D721Med (cell line): Measurements from ENCODE around the gene COG3.

Experiments
- DNase-seq: peaks from one replicate; pipeline ENCODE4 v3.0.0; 2011; ENCODE audit warnings: low spot score; ENCODE audit not compliant: insufficient read length
- FAIRE-seq: peaks from 2 replicates; lab custom pipeline; 2011; peaks lifted over from hg19 to GRCh38; lab: Jason Lieb, UNC
- CTCF ChIP-seq: IDR thresholded peaks from 2 replicates; pipeline ENCODE4 v1.5.1; 2012; ENCODE audit warnings: mild to moderate bottlenecking, control low read depth; ENCODE audit not compliant: insufficient read depth; ENCODE audit errors: missing control alignments

The COG3 gene

GRCh38 chr13:45439781-45440462 lies 24.8 kb upstream of the COG3 start:
- no peak for TF ChIP-seq CTCF
- no peak for DNase-seq
- FAIRE-seq, result no peak

GRCh38 chr13:45441633-45442032 lies 23.1 kb upstream of the COG3 start:
- FAIRE-seq (no peak), DNase-seq (no peak)
- TF ChIP-seq CTCF, result no peak

GRCh38 chr13:45445053-45445452 lies 19.7 kb upstream of the COG3 start:
- FAIRE-seq (no peak), DNase-seq (no peak)
- no peak for TF ChIP-seq CTCF

- DNase-seq, result no peak
- no peak for FAIRE-seq
- no peak for TF ChIP-seq CTCF
Measured at GRCh38 chr13:45446181-45446580, 18.6 kb upstream of the COG3 start.

GRCh38 chr13:45447050-45447661 lies 17.6 kb upstream of the COG3 start:
- TF ChIP-seq CTCF, result no peak
- FAIRE-seq (no peak), DNase-seq (no peak)

- FAIRE-seq (no peak), DNase-seq (no peak)
- TF ChIP-seq CTCF, result no peak
Measured at GRCh38 chr13:45448965-45449559, 15.7 kb upstream of the COG3 start.

- FAIRE-seq (no peak), DNase-seq (no peak)
- TF ChIP-seq CTCF, result no peak
Measured at GRCh38 chr13:45451282-45451681, 13.5 kb upstream of the COG3 start.
